ENCODE results near the gene CSMD2. TPM values are rescaled to one million over a fixed set of nuclear protein-coding genes. Genes with fewer than 3 reads are reported as not detected.

CSMD2 gene
- total RNA-seq, 4 donors from 2014 or later, result 0.16 to 1.00 (median 0.27) TPM; not detected in 1

DNA sequence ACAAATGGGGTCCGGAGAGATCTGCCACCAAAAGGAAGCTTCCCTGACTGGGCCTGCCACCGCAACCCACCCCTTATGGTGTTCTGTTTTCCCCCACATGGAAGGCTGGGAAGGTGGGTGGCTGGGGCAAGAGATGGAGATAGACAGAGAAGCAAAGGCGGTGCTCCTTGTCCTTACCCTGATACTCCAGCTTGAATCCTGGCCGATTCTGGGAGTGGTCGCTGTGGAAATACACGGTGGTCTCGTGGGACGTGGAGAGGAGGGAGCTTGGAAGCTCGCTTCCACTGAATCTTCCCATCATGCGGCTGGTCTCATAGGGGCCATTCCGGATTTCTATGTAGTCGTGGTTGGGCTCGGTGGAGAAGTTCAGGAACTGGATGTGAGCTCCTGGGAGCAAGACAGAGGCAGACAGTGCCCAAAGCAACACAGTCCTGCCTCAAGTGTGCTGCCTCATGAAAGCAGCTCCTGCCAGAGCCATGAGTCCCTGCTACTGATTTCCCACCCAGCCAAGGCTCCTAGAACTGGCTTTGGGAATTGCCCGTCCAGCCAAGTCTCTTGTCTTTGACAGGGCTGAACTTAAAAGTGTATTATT, 554.1 kb downstream of the CSMD2 start:
- Histone ChIP-seq H3K9me3 (no peaks in the 10 kb centered on the region), H3K4me1 (no peaks in the 10 kb centered on the region), H3K4me3 (no peak overlapping the region), H3K27ac (no peak overlapping the region), H3K27me3 (peaks cover 8% of the 10 kb centered on the region), H3K36me3 (no peaks in the 10 kb centered on the region)
- TF ChIP-seq POLR2AphosphoS5 (IDR thresholded peaks at IDR 0.05) (no peak), POLR2A (IDR thresholded peaks at IDR 0.05) (no peak), EP300 (IDR thresholded peaks at IDR 0.05; ENCODE audit: low read depth) (no peak)
- TF ChIP-seq, protein P1, sequence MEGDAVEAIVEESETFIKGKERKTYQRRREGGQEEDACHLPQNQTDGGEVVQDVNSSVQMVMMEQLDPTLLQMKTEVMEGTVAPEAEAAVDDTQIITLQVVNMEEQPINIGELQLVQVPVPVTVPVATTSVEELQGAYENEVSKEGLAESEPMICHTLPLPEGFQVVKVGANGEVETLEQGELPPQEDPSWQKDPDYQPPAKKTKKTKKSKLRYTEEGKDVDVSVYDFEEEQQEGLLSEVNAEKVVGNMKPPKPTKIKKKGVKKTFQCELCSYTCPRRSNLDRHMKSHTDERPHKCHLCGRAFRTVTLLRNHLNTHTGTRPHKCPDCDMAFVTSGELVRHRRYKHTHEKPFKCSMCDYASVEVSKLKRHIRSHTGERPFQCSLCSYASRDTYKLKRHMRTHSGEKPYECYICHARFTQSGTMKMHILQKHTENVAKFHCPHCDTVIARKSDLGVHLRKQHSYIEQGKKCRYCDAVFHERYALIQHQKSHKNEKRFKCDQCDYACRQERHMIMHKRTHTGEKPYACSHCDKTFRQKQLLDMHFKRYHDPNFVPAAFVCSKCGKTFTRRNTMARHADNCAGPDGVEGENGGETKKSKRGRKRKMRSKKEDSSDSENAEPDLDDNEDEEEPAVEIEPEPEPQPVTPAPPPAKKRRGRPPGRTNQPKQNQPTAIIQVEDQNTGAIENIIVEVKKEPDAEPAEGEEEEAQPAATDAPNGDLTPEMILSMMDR (IDR thresholded peaks at IDR 0.05), result no peak
- 81 to 92% methylated on average over 2 to 14 of the region's 14 CpGs for WGBS, 2 donors (ENCODE audit: low coverage in 1 of 2)
- in situ Hi-C loops (cut with MboI; ENCODE audit: low pct_ligation_motif_present in 1 of 4, low pct_unique_long_range_greater_than_20kb in 1 of 4, low sequenced_read_pairs in 3 of 4), result no loop called here
- no peak for DNase-seq
- intact Hi-C loops (cut with DNase I; ENCODE audit: low total_unique reads), result no loop called here

DNA sequence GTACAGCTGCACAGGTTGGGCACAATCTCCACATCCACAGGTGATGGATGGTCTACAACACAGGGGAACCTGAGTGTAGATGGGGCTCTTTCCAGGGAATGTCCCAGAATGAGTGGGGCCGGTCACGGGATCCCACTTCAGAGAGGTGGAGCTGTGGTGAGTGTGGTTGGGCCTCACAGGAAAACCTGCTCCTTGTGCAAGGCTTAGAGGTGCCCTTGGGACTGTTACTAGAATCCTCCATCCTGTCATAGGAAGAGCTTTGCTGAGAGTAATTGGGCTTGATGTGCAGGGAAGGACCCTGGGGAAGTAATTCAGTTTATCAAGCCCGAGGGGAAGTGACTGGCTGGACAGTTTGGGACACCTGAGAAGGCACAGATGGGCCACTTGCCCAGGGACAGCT, 554.6 kb downstream of the CSMD2 start:
- Histone ChIP-seq H3K36me3 (no peaks in the 10 kb centered on the region), H3K4me1 (no peaks in the 10 kb centered on the region), H3K27me3 (peaks cover 8% of the 10 kb centered on the region), H3K9me3 (no peaks in the 10 kb centered on the region), H3K4me3 (no peak overlapping the region), H3K27ac (no peak overlapping the region)
- intact Hi-C loops (cut with DNase I; ENCODE audit: low total_unique reads) (no loop called here), in situ Hi-C loops (cut with MboI; ENCODE audit: low pct_ligation_motif_present in 1 of 4, low pct_unique_long_range_greater_than_20kb in 1 of 4, low sequenced_read_pairs in 3 of 4) (no loop called here)
- TF ChIP-seq POLR2A (IDR thresholded peaks at IDR 0.05) (no peak), POLR2AphosphoS5 (IDR thresholded peaks at IDR 0.05) (no peak), EP300 (IDR thresholded peaks at IDR 0.05; ENCODE audit: low read depth) (no peak)
- TF ChIP-seq, protein P1 (IDR thresholded peaks at IDR 0.05), result no peak
- 74% methylated on average over 3 of the region's 3 CpGs; no CpG with 5 or more reads in 1 of the 2 donors for WGBS, 2 donors (ENCODE audit: low coverage in 1 of 2)
- DNase-seq, result no peak

DNA sequence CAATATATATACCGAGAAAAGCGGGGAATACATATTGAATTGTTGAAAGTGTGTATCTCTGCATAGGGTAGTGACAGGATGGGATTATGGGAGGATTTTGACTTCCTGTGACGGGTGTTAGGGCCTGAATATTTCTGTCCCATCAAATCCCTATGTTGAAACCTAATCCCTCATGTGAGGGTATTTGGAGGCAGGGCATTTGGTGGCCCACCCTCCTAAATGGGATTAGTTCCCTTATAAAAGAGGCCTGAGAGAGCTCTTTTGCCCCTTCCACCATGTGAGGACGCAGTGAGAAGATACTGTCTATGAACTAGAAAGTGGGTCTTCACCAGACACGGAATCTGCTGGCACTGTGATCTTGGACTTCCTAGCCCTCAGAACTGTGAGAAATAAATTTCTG, 555.3 kb downstream of the CSMD2 start:
- intact Hi-C loops (cut with DNase I; ENCODE audit: low total_unique reads), result no loop called here

DNA sequence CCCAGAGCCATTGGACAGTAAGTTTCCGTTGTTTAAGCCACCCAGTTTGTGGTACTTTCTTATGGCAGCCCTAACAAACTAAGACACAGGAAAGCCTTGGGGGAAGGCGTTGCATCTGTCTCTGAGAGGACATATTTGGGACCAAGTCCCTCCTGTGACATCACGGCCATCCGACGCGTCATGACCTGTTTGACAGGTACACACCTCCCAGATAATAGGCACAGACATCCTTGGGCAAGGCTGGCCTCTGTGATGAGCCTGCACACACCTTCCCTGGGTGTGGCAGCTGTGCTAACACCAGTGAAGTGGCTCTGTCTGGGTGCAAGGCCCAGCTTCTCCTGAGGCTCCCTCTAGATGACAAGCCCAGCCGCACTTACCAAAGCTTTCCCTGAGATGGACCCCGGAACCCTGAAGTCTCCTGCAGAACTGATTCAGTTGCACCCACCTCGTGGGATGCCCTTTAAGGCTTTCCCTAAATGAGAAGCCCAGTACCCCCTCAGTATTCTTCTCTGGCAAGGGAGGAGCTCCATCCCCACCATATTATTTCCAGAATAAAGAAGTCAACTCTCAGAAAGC, 556.1 kb downstream of the CSMD2 start:
- peaks cover 8% of the 10 kb centered on the region for H3K27me3 ChIP-seq
- intact Hi-C loops (cut with DNase I; ENCODE audit: low total_unique reads), result no loop called here
- TF ChIP-seq POLR2AphosphoS5 (IDR thresholded peaks at IDR 0.05) (no peak), EP300 (IDR thresholded peaks at IDR 0.05; ENCODE audit: low read depth) (no peak), POLR2A (IDR thresholded peaks at IDR 0.05) (no peak)
- TF ChIP-seq, protein P1 (IDR thresholded peaks at IDR 0.05), result no peak
- H3K4me1 ChIP-seq, result no peaks in the 10 kb centered on the region
- in situ Hi-C loops (cut with MboI; ENCODE audit: low pct_ligation_motif_present in 1 of 4, low pct_unique_long_range_greater_than_20kb in 1 of 4, low sequenced_read_pairs in 3 of 4), result no loop called here
- H3K27ac ChIP-seq, result no peak overlapping the region
- 93% methylated on average over 9 of the region's 9 CpGs; no CpG with 5 or more reads in 1 of the 2 donors for WGBS, 2 donors (ENCODE audit: low coverage in 1 of 2)
- no peaks in the 10 kb centered on the region for H3K36me3 ChIP-seq
- no peak overlapping the region for H3K4me3 ChIP-seq
- no peak for DNase-seq
- H3K9me3 ChIP-seq, result no peaks in the 10 kb centered on the region

More for the DNA sequence above, 555.3 kb downstream of the CSMD2 start:
- no peak overlapping the region for H3K27ac ChIP-seq
- DNase-seq, result no peak
- no peaks in the 10 kb centered on the region for H3K9me3 ChIP-seq
- in situ Hi-C loops (cut with MboI; ENCODE audit: low pct_ligation_motif_present in 1 of 4, low pct_unique_long_range_greater_than_20kb in 1 of 4, low sequenced_read_pairs in 3 of 4), result no loop called here
- TF ChIP-seq, protein P1 (IDR thresholded peaks at IDR 0.05), result no peak
- TF ChIP-seq POLR2A (IDR thresholded peaks at IDR 0.05) (no peak), POLR2AphosphoS5 (IDR thresholded peaks at IDR 0.05) (no peak), EP300 (IDR thresholded peaks at IDR 0.05; ENCODE audit: low read depth) (no peak)
- H3K4me1 ChIP-seq, result no peaks in the 10 kb centered on the region
- 86 to 90% methylated on average over 3 to 5 of the region's 5 CpGs for WGBS, 2 donors (ENCODE audit: low coverage in 1 of 2)
- no peak overlapping the region for H3K4me3 ChIP-seq
- peaks cover 8% of the 10 kb centered on the region for H3K27me3 ChIP-seq
- no peaks in the 10 kb centered on the region for H3K36me3 ChIP-seq

Data from transverse colon (tissue), 4 donors.